GM12878 (cell line): ENCODE results near the gene SHISA7. TPM values are rescaled to one million over a fixed set of nuclear protein-coding genes. Genes with fewer than 3 reads are reported as not detected.

ENCODE experiments used
- ATAC-seq: fragments of 200-7000 bp; cut with Tn5 transposase; 3 replicates; pipeline ENCODE4 v1.9.1; 2020; ENCODE audit warnings: mild to moderate bottlenecking, moderate library complexity
- BruUV-seq: library from RNA; stranded (reverse); fragments of 400-500 nt; replicated peaks from 2 replicates; lab custom pipeline; 2021; lab: Mats Ljungman, UMichigan
- CTCF ChIA-PET: fragments of 300-600 bp; sonication (Branson Sonifier 250); formaldehyde crosslinking; extraction: SDS; loops from one replicate; lab custom pipeline; 2021; ENCODE audit warnings: inconsistent platforms; lab: Yijun Ruan, JAX
- POLR2A ChIA-PET: fragments of 350-600 bp; formaldehyde crosslinking; extraction: SDS; loops from one replicate; lab custom pipeline; 2021; ENCODE audit warnings: inconsistent platforms; lab: Charles Lee
- RAD21 ChIA-PET: fragments of 300-600 bp; sonication (Branson Sonifier 250); formaldehyde crosslinking; loops from one replicate; lab custom pipeline; 2023; ENCODE audit warnings: antibody characterized with exemption; ENCODE audit not compliant: unreplicated experiment; lab: Charles Lee
- SMC1A ChIA-PET: fragments of 300-600 bp; sonication (Branson Sonifier 250); formaldehyde crosslinking; loops from one replicate; lab custom pipeline; 2023; ENCODE audit not compliant: unreplicated experiment, uncharacterized antibody; lab: Charles Lee
- DNase-seq: peaks from one replicate; pipeline ENCODE4 v3.0.0-alpha.2; 2011; ENCODE audit warnings: low read depth, low spot score
- FAIRE-seq: peaks from 3 replicates; lab custom pipeline; 2011; peaks lifted over from hg19 to GRCh38; lab: Jason Lieb, UNC
- H2AFZ ChIP-seq: 2 replicates; pipeline ENCODE4 v1.6.0; 2011; ENCODE audit warnings: low read depth, low read length, control low read depth; ENCODE audit not compliant: control insufficient read depth
- H3K27ac ChIP-seq: 2 replicates; pipeline ENCODE4 v1.5.1; 2011; ENCODE audit warnings: control low read depth; ENCODE audit not compliant: control insufficient read depth, insufficient read depth
- H3K27me3 ChIP-seq, 2 experiments: replicated peaks in 1 of 2; 2 replicates each; pipeline versions ENCODE4 v1.6.0 to v1.6.1; 2011; ENCODE audit warnings: low read length in 1 of 2; ENCODE audit not compliant: control insufficient read depth in 2 of 2, insufficient read depth in 2 of 2
- H3K36me3 ChIP-seq, 2 experiments: 2 replicates each; pipeline ENCODE4 v1.5.1; 2011; ENCODE audit warnings: low read length in 1 of 2; ENCODE audit not compliant: control insufficient read depth in 2 of 2, insufficient read depth in 2 of 2
- H3K4me1 ChIP-seq: 2 replicates; pipeline ENCODE4 v1.6.1; 2011; ENCODE audit warnings: mild to moderate bottlenecking, low read length, moderate library complexity, mixed read lengths; ENCODE audit not compliant: control insufficient read depth, insufficient read depth
- H3K4me2 ChIP-seq: 2 replicates; pipeline ENCODE4 v1.6.0; 2011; ENCODE audit warnings: control low read depth; ENCODE audit not compliant: control insufficient read depth, insufficient read depth
- H3K4me3 ChIP-seq: fragments of 200-600 bp; sonication (generic); 2 replicates; pipeline ENCODE4 v1.5.1; 2016
- H3K79me2 ChIP-seq: 2 replicates; pipeline ENCODE4 v1.6.0; 2011; ENCODE audit warnings: low read length; ENCODE audit not compliant: control insufficient read depth, insufficient read depth
- H3K9ac ChIP-seq: 2 replicates; pipeline ENCODE4 v1.8.0; 2011; ENCODE audit warnings: low read length, control low read depth, mixed read lengths; ENCODE audit not compliant: control insufficient read depth, insufficient read depth
- H3K9me3 ChIP-seq: replicated peaks from 3 replicates; pipeline ENCODE4 v1.5.1; 2011; ENCODE audit warnings: mild to moderate bottlenecking, low read length; ENCODE audit not compliant: control insufficient read depth, insufficient read depth
- H4K20me1 ChIP-seq: 2 replicates; pipeline ENCODE4 v1.6.0; 2011; ENCODE audit not compliant: control insufficient read depth, insufficient read depth
- ATF7 ChIP-seq: fragments of 450-650 bp; IDR thresholded peaks from 2 replicates; pipeline ENCODE4 v1.6.1; 2016; ENCODE audit warnings: low read depth, mild to moderate bottlenecking
- BHLHE40 ChIP-seq, 2 experiments: fragments of 450-650 bp in 1 of 2; IDR thresholded peaks; 2 replicates each; pipeline ENCODE4 v1.6.1; 2011 to 2017; ENCODE audit warnings: low read depth in 2 of 2, borderline replicate concordance in 1 of 2, improper control_type of control experiment in 1 of 2, low read length in 1 of 2, mild to moderate bottlenecking in 1 of 2
- DPF2 ChIP-seq: fragments of 450-650 bp; IDR thresholded peaks from 2 replicates; pipeline ENCODE4 v1.6.1; 2017; ENCODE audit warnings: mild to moderate bottlenecking
- E2F4 ChIP-seq: IDR thresholded peaks from 2 replicates; pipeline ENCODE4 v1.6.1; 2012; ENCODE audit warnings: low read depth, low read length, improper control_type of control experiment
- KLF5 ChIP-seq: fragments of 450-650 bp; IDR thresholded peaks from 2 replicates; pipeline ENCODE4 v1.6.1; 2014; ENCODE audit warnings: mild to moderate bottlenecking; ENCODE audit not compliant: partially characterized antibody
- NFIC ChIP-seq: IDR thresholded peaks from 2 replicates; pipeline ENCODE4 v1.6.1; 2012; ENCODE audit warnings: low read depth, mild to moderate bottlenecking, inconsistent platforms, low read length, moderate library complexity
- PAX8 ChIP-seq: fragments of 450-650 bp; IDR thresholded peaks from 2 replicates; pipeline ENCODE4 v1.6.1; 2017; ENCODE audit warnings: mild to moderate bottlenecking, moderate library complexity
- PBX3 ChIP-seq: IDR thresholded peaks from 2 replicates; pipeline ENCODE4 v1.6.1; 2011; ENCODE audit warnings: mild to moderate bottlenecking, low read depth, low read length, moderate library complexity; ENCODE audit not compliant: insufficient replicate concordance
- POLR2A ChIP-seq: IDR thresholded peaks from 2 replicates; pipeline ENCODE4 v1.6.1; 2011; ENCODE audit warnings: low read depth, mild to moderate bottlenecking, low read length
- RUNX3 ChIP-seq: IDR thresholded peaks from 2 replicates; pipeline ENCODE4 v1.6.1; 2012; ENCODE audit warnings: low read length, inconsistent platforms
- SUZ12 ChIP-seq: fragments of 200-600 bp; sonication (generic); IDR thresholded peaks from one replicate; pipeline ENCODE4 v1.6.1; 2018; ENCODE audit warnings: antibody characterized with exemption, mild to moderate bottlenecking; ENCODE audit not compliant: unreplicated experiment
- TCF12 ChIP-seq: IDR thresholded peaks from 2 replicates; pipeline ENCODE4 v1.6.1; 2011; ENCODE audit warnings: low read depth, mild to moderate bottlenecking, low read length
- ZNF24 ChIP-seq: fragments of 450-650 bp; IDR thresholded peaks from 2 replicates; pipeline ENCODE4 v1.6.1; 2017; ENCODE audit warnings: antibody characterized with exemption, mild to moderate bottlenecking
- ZNF384 ChIP-seq: IDR thresholded peaks from 2 replicates; pipeline ENCODE4 v1.6.1; 2012; ENCODE audit warnings: low read depth, mild to moderate bottlenecking, low read length, improper control_type of control experiment, borderline replicate concordance
- WGBS: methylation state at CpG from one replicate; pipeline ENCODE4 v1.1.6; 2016; ENCODE audit warnings: low lambda C conversion rate; ENCODE audit not compliant: insufficient replicate concordance, insufficient coverage; ENCODE audit errors: missing lambda C conversion rate; 5-methylcytosine and 5-hydroxymethylcytosine counted together
- in situ Hi-C: fragments of 300-500 bp; cut with MboI; formaldehyde crosslinking; loops from 9 replicates; pipeline ENCODE4 v1.14.3; 2018; ENCODE audit warnings: mixed read lengths
- intact Hi-C: fragments of 100-400 bp; cut with micrococcal nuclease; formaldehyde crosslinking; loops from one replicate; pipeline ENCODE4 v1.14.2; 2022; ENCODE audit not compliant: unreplicated experiment
- polyA plus RNA-seq, 11 experiments: library from polyadenylated mRNA; depleted of rRNA in 4 of 11; unstranded in 6 of 11; stranded (reverse) in 5 of 11; fragments of >200 nt; fragmentation: Nextera tagmentation in 4 of 11; fragmentation: Illumina TruSeq in 1 of 11; extraction: Ambion mirVana in 4 of 11; extraction: Trizol in 1 of 11; gene quantifications; 1 replicate in 1 of 11; 2 replicates in 10 of 11; pipeline versions ENCODE4 v1.2.1 to v1.2.3, GENCODE V29; 2011 to 2016; ENCODE audit warnings: inconsistent platforms in 2 of 11, missing spikeins in 2 of 11, low read depth in 1 of 11
- total RNA-seq, 4 experiments: library from RNA; depleted of rRNA in 3 of 4; stranded (reverse); fragments of >200 nt in 3 of 4; fragmentation: Illumina TruSeq in 1 of 4; extraction: Trizol in 1 of 4; gene quantifications; 2 replicates each; pipeline versions ENCODE4 v1.2.1 to v1.2.3, GENCODE V29; 2013 to 2021
- TF ChIP-seq, protein P1 (sequence below): IDR thresholded peaks from 2 replicates; pipeline ENCODE4 v1.6.1; 2012; ENCODE audit warnings: mild to moderate bottlenecking, low read depth, low read length
- TF ChIP-seq, protein P2 (sequence below): fragments of 450-650 bp; IDR thresholded peaks from 2 replicates; pipeline ENCODE4 v1.6.1; 2017; ENCODE audit warnings: mild to moderate bottlenecking

SHISA7 gene
- total and polyA plus RNA-seq, 10 of the 15 experiments (the other 5 are each of a cell fraction or from before 2014, with no cell fraction given) = 0.03 TPM; not detected in 9

- ChIA-PET SMC1A (no interaction called here), CTCF (no interaction called here), POLR2A (no interaction called here), RAD21 (no interaction called here)
- Histone ChIP-seq H3K27me3 (peaks cover 0 to 1% of the 10 kb centered on the region in 2 experiments; a peak in 2 of 4 replicates), H4K20me1 (no peaks in the 10 kb centered on the region), H2AFZ (no peak overlapping the region), H3K9me3 (no peaks in the 10 kb centered on the region), H3K4me3 (no peak overlapping the region), H3K36me3 (no peaks in the 10 kb centered on the region), H3K27ac (no peak overlapping the region), H3K9ac (no peak overlapping the region), H3K4me1 (no peaks in the 10 kb centered on the region), H3K79me2 (no peaks in the 10 kb centered on the region), H3K4me2 (no peak overlapping the region)
- no peak for ATAC-seq
- no TSS peak for BruUV-seq
- in situ Hi-C loops (no loop called here), intact Hi-C loops (no loop called here)
- DNase-seq = no peak
- no peak for FAIRE-seq
- 53% methylated on average over 11 of the region's 11 CpGs for WGBS
- TF ChIP-seq POLR2A = no peak
- TF ChIP-seq ZNF384 = no peak
- TF ChIP-seq PBX3 = no peak
- TF ChIP-seq PAX8 = no peak
- TF ChIP-seq, protein P1, sequence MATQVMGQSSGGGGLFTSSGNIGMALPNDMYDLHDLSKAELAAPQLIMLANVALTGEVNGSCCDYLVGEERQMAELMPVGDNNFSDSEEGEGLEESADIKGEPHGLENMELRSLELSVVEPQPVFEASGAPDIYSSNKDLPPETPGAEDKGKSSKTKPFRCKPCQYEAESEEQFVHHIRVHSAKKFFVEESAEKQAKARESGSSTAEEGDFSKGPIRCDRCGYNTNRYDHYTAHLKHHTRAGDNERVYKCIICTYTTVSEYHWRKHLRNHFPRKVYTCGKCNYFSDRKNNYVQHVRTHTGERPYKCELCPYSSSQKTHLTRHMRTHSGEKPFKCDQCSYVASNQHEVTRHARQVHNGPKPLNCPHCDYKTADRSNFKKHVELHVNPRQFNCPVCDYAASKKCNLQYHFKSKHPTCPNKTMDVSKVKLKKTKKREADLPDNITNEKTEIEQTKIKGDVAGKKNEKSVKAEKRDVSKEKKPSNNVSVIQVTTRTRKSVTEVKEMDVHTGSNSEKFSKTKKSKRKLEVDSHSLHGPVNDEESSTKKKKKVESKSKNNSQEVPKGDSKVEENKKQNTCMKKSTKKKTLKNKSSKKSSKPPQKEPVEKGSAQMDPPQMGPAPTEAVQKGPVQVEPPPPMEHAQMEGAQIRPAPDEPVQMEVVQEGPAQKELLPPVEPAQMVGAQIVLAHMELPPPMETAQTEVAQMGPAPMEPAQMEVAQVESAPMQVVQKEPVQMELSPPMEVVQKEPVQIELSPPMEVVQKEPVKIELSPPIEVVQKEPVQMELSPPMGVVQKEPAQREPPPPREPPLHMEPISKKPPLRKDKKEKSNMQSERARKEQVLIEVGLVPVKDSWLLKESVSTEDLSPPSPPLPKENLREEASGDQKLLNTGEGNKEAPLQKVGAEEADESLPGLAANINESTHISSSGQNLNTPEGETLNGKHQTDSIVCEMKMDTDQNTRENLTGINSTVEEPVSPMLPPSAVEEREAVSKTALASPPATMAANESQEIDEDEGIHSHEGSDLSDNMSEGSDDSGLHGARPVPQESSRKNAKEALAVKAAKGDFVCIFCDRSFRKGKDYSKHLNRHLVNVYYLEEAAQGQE = no peak
- no peak for TF ChIP-seq RUNX3
- TF ChIP-seq NFIC = no peak
- no peak for TF ChIP-seq SUZ12
- no peak for TF ChIP-seq TCF12
- TF ChIP-seq BHLHE40 (IDR thresholded peaks at IDR 0.05; ENCODE audit: borderline replicate concordance in 1 of 2, low read depth in 2 of 2, low read length in 1 of 2) = no peak
- TF ChIP-seq ZNF24 = no peak
- no peak for TF ChIP-seq KLF5
- no peak for TF ChIP-seq ATF7
- no peak for TF ChIP-seq DPF2
- no peak for TF ChIP-seq E2F4
- TF ChIP-seq, protein P2, sequence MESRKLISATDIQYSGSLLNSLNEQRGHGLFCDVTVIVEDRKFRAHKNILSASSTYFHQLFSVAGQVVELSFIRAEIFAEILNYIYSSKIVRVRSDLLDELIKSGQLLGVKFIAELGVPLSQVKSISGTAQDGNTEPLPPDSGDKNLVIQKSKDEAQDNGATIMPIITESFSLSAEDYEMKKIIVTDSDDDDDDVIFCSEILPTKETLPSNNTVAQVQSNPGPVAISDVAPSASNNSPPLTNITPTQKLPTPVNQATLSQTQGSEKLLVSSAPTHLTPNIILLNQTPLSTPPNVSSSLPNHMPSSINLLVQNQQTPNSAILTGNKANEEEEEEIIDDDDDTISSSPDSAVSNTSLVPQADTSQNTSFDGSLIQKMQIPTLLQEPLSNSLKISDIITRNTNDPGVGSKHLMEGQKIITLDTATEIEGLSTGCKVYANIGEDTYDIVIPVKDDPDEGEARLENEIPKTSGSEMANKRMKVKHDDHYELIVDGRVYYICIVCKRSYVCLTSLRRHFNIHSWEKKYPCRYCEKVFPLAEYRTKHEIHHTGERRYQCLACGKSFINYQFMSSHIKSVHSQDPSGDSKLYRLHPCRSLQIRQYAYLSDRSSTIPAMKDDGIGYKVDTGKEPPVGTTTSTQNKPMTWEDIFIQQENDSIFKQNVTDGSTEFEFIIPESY = no peak
Observed at GRCh38 chr19:55444646-55445045, 1.5 kb upstream of the SHISA7 start.
